Measurements from ENCODE around the gene C11orf98. TPM values are rescaled to one million over a fixed set of nuclear protein-coding genes. Genes with fewer than 3 reads are reported as not detected.
A peak's percentile ranks its signal among the peaks of the same experiment; 100 is the strongest.

C11orf98 gene
- total RNA-seq, 1 donor from 2014 or later, result 60.1 TPM

DNA sequence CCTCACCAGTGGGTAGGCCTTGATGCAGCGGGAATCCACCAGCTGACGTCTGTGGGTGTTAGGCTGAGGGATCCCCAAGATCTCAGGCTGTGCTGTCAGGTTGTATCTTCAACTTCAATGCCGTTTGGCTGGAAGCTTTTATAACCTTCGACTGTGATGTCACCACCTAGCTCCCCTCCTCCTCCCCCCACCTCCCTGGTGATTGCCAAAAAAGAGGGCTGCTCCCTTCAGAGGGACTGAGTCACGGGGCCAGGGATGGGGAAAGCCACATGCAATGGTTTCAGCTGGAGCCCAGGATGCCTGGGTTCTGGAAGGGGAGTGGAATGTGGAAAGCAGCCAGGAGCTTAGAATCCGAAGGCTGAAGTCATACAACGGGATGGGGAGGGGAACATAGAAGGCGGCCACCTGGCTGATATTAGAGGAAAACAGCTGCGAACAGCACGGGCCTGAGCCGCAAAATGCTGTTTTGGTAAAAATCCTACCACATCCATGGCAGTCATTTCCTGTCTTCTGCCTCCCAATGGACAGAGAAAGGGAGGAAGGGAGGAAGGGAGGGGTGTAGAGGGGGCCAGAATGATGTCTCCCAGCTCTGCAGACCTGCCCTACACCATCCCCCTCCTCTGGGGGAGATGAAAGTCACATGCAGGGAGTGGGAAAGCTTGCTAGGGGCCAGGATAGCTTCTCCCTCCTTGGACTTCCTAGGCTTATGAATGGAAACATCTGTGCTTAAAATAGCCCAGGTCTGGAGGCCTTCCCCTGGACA, 24.6 kb upstream of the C11orf98 start, which contains the start of gene LRRN4CL:
Gene LRRN4CL (minus strand): TSS at position 110 of the 763 bp plus-strand sequence. CDS start 1,022 bp downstream, outside the sequence.
- DNase-seq (ENCODE audit: low spot score), result no peak
- TF ChIP-seq, protein P1, sequence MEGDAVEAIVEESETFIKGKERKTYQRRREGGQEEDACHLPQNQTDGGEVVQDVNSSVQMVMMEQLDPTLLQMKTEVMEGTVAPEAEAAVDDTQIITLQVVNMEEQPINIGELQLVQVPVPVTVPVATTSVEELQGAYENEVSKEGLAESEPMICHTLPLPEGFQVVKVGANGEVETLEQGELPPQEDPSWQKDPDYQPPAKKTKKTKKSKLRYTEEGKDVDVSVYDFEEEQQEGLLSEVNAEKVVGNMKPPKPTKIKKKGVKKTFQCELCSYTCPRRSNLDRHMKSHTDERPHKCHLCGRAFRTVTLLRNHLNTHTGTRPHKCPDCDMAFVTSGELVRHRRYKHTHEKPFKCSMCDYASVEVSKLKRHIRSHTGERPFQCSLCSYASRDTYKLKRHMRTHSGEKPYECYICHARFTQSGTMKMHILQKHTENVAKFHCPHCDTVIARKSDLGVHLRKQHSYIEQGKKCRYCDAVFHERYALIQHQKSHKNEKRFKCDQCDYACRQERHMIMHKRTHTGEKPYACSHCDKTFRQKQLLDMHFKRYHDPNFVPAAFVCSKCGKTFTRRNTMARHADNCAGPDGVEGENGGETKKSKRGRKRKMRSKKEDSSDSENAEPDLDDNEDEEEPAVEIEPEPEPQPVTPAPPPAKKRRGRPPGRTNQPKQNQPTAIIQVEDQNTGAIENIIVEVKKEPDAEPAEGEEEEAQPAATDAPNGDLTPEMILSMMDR (IDR thresholded peaks at IDR 0.05; ENCODE audit: unreplicated experiment), result no peak
- peak within 1 kb of the TSS; percentile 37 for H3K4me3 Mint-ChIP-seq (ENCODE audit: unreplicated experiment)

DNA sequence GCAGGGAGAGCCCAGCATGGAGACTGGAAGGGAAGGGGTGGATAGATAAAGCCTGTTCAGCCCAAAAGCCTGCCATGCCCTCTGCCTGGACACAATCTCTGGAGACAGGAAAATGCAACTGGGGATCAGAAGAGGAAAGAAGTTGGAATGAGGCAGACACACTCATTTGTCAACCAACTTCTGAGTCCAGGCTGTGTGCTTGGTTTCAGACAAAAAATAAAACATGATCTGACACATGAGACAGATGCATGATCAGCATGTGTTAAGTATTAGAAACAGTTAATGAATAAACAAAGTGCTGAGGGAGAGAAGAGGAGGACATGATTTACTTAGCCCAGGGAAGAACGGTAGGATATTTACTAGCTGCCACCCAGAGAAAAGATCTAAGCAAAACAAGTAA, 23.5 kb upstream of the C11orf98 start:
- peaks cover 24% of the 10 kb centered on the region for H3K36me3 Mint-ChIP-seq (ENCODE audit: low read depth, unreplicated experiment)
- peaks cover 10% of the 10 kb centered on the region for H3K4me1 Mint-ChIP-seq (ENCODE audit: unreplicated experiment)
- H3K27me3 Mint-ChIP-seq (ENCODE audit: unreplicated experiment), result peaks cover 3% of the 10 kb centered on the region
- peak overlapping the region; percentile 15 for H3K27ac Mint-ChIP-seq (ENCODE audit: unreplicated experiment)
- TF ChIP-seq, protein P1 (IDR thresholded peaks at IDR 0.05; ENCODE audit: unreplicated experiment), result no peak
- DNase-seq (ENCODE audit: low spot score), result no peak
- H3K4me3 Mint-ChIP-seq (ENCODE audit: unreplicated experiment), result peak overlapping the region; percentile 37
- H3K9me3 Mint-ChIP-seq (ENCODE audit: unreplicated experiment), result no peaks in the 10 kb centered on the region

More for the DNA sequence above, 24.6 kb upstream of the C11orf98 start, which contains the start of gene LRRN4CL:
- peaks cover 3% of the 10 kb centered on the region for H3K27me3 Mint-ChIP-seq (ENCODE audit: unreplicated experiment)
- no peaks in the 10 kb centered on the region for H3K9me3 Mint-ChIP-seq (ENCODE audit: unreplicated experiment)
- peaks cover 10% of the 10 kb centered on the region for H3K4me1 Mint-ChIP-seq (ENCODE audit: unreplicated experiment)
- peak within 1 kb of the TSS; percentile 15 for H3K27ac Mint-ChIP-seq (ENCODE audit: unreplicated experiment)
- H3K36me3 Mint-ChIP-seq (ENCODE audit: low read depth, unreplicated experiment), result peaks cover 24% of the 10 kb centered on the region

DNA sequence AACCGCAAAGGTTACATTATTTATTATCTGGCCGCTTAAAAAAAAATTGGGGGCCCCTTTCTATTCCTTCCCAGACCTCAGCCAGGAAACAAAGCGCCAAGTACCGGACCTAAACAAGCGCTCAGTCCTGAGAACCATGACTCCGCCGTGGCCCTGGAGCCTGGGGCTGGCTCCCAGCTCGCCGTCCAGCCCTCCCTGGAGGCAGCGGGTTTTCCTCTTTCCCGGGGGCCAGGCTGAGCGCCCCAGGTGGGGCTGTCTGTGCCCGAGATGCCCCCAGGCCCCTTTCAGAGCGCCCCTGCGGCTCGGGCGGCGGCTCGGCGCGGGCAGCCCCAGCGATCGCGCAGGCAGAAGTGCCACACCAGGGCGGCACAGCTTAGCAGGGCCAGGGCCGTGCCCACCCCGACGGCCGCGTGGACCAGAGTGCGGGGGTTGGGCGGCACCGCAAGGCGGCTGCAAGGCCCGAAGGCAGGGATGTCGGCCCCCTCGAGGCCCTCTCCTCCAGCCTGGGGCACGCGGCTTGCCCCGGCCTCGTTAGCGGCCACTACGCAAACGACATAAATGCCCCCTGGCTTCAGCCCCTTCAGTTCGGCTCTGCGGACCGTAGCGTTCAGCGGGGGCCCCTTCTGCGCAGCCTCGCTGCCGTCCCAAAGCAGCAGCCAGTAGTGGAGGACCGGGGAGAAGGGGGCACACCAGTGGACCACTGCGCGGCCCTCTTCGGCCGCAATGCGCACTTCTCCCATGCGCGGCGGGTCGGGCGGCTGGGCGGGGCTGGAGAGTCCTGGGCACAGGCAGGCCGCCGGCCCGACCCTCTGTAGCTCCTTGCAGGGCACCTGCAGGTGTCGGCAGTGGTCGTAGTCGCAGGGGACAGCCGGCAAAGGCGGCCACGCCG, 22.7 kb upstream of the C11orf98 start:
- no peak overlapping the region for H3K4me3 Mint-ChIP-seq (ENCODE audit: unreplicated experiment)
- H3K9me3 Mint-ChIP-seq (ENCODE audit: unreplicated experiment), result no peaks in the 10 kb centered on the region
- peaks cover 10% of the 10 kb centered on the region for H3K4me1 Mint-ChIP-seq (ENCODE audit: unreplicated experiment)
- no peak overlapping the region for H3K27ac Mint-ChIP-seq (ENCODE audit: unreplicated experiment)
- TF ChIP-seq, protein P1 (IDR thresholded peaks at IDR 0.05; ENCODE audit: unreplicated experiment), result no peak
- H3K36me3 Mint-ChIP-seq (ENCODE audit: low read depth, unreplicated experiment), result peaks cover 21% of the 10 kb centered on the region
- DNase-seq (ENCODE audit: low spot score), result no peak
- peaks cover 2% of the 10 kb centered on the region for H3K27me3 Mint-ChIP-seq (ENCODE audit: unreplicated experiment)

DNA sequence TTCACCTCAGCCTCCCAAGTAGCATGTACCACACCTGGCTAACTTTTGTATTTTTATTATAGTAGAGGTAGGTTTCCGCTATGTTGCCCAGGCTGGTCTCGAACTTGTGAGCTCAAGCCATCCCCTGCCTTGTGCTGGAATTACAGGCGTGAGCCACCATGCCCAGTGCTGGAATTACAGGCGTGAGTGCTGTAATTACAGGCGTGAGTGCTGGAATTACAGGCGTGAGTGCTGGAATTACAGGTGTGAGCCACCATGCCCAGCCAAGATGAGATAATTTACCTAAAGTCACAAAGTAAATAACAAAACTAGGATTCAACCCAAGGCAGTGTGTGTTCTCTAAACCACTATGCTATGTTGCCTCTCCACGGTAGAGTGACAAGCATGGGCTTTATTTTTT, 17.5 kb upstream of the C11orf98 start:
- Mint-ChIP-seq H3K36me3 (ENCODE audit: low read depth, unreplicated experiment) (peaks cover 7% of the 10 kb centered on the region), H3K4me3 (ENCODE audit: unreplicated experiment) (no peak overlapping the region), H3K27ac (ENCODE audit: unreplicated experiment) (no peak overlapping the region), H3K9me3 (ENCODE audit: unreplicated experiment) (no peaks in the 10 kb centered on the region), H3K27me3 (ENCODE audit: unreplicated experiment) (peaks cover 5% of the 10 kb centered on the region), H3K4me1 (ENCODE audit: unreplicated experiment) (peaks cover 8% of the 10 kb centered on the region)
- DNase-seq (ENCODE audit: low spot score), result no peak
- TF ChIP-seq, protein P1 (IDR thresholded peaks at IDR 0.05; ENCODE audit: unreplicated experiment), result no peak

Measured in endothelial cell (in vitro differentiated cells).